HL-60 (cell line): Measurements from ENCODE around the gene COMMD10.

Source experiments
- DNase-seq, 2 experiments: peaks; one replicate each; pipeline ENCODE4 v3.0.0-alpha.2; 2010 to 2020; ENCODE audit warnings: low read depth in 1 of 2, low spot score in 1 of 2
- H3K27ac ChIP-seq: fragments of 250-450 bp; sonication (Bioruptor Pico); replicated peaks from 2 replicates; pipeline ENCODE4 v1.5.1; 2020; ENCODE audit warnings: mild to moderate bottlenecking, moderate library complexity
- H3K27me3 ChIP-seq: fragments of 250-450 bp; sonication (Bioruptor Pico); 2 replicates; pipeline ENCODE4 v1.5.1; 2021; ENCODE audit warnings: mild to moderate bottlenecking, moderate library complexity; ENCODE audit not compliant: insufficient read depth, poor library complexity, severe bottlenecking
- H3K4me3 ChIP-seq: replicated peaks from 2 replicates; pipeline ENCODE4 v1.5.1; 2011; ENCODE audit warnings: mild to moderate bottlenecking, control low read depth, low read length; ENCODE audit not compliant: insufficient read depth
- CTCF ChIP-seq: IDR thresholded peaks from one replicate; pipeline ENCODE4 v1.5.1; 2011; ENCODE audit warnings: low read length, control low read depth, inconsistent platforms; ENCODE audit not compliant: insufficient read depth
- GABPA ChIP-seq: IDR thresholded peaks from 2 replicates; pipeline ENCODE4 v1.6.1; 2012; ENCODE audit warnings: low read depth
- POLR2AphosphoS5 ChIP-seq: IDR thresholded peaks from 2 replicates; pipeline ENCODE4 v1.6.1; 2012; ENCODE audit warnings: low read depth
- REST ChIP-seq: IDR thresholded peaks from 2 replicates; pipeline ENCODE4 v1.6.1; 2012; ENCODE audit warnings: low read depth; ENCODE audit not compliant: insufficient replicate concordance
- SPI1 ChIP-seq: IDR thresholded peaks from 2 replicates; pipeline ENCODE4 v1.6.1; 2012; ENCODE audit warnings: low read depth, mild to moderate bottlenecking, borderline replicate concordance

The COMMD10 gene

DNA sequence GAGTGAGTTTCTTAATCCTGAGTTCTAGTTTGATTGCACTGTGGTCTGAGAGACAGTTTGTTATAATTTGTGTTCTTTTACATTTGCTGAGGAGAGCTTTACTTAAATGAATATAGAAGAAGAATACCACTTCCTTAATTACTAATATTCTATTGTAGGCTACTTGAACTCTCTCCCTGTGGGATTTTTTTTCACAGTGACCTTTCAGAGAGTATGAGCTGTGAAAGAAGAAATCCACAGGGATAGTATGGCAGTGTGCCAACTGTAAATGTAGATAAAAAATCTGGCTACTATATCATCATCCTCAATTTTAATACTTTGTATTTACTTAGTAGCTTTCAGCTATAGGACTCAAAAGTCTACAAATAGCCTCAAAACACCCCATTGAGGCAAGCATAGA lies 67.3 kb downstream of the COMMD10 start:
- TF ChIP-seq REST: no peak
- TF ChIP-seq POLR2AphosphoS5: no peak
- no peak for TF ChIP-seq SPI1
- no peak for TF ChIP-seq CTCF
- TF ChIP-seq GABPA: no peak
- Histone ChIP-seq H3K4me3 (no peak overlapping the region), H3K27ac (no peak overlapping the region), H3K27me3 (no peaks in the 10 kb centered on the region)
- no peak for DNase-seq

DNA sequence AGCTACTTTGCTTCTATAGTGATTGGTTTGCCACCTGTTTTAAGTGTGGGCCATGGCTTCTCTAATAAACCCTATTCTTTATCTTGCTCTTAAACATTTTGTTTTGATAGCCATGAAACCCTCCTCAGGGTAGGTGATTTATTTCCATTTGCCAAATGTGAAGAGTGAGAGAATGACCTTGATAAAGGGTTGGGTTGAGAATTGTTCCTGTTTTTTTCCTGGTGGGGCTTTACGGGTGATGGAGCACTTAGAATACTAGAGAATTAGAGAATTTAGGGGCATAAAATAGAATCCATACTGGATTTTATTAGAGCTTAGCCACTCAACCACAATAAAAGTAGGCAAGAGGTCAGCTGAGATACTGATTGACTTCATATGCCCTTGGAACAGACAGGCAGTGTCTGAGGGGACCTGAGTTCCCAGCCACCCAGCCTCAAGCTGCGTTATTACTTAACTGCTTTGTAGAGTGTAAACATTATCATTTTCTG lies 68.9 kb downstream of the COMMD10 start:
- DNase-seq: no peak
- no peak for TF ChIP-seq CTCF
- no peak for TF ChIP-seq SPI1
- no peak for TF ChIP-seq POLR2AphosphoS5
- no peak for TF ChIP-seq GABPA
- H3K27ac ChIP-seq: no peak overlapping the region
- H3K27me3 ChIP-seq: no peaks in the 10 kb centered on the region
- H3K4me3 ChIP-seq: no peak overlapping the region

GRCh38 chr5:116154252-116154651 lies 69.4 kb downstream of the COMMD10 start:
- no peak for DNase-seq
- TF ChIP-seq POLR2AphosphoS5 (no peak), SPI1 (no peak), REST (no peak), CTCF (no peak), GABPA (no peak)
- H3K27me3 ChIP-seq: no peaks in the 10 kb centered on the region
- H3K4me3 ChIP-seq: no peak overlapping the region
- H3K27ac ChIP-seq: no peak overlapping the region

DNA sequence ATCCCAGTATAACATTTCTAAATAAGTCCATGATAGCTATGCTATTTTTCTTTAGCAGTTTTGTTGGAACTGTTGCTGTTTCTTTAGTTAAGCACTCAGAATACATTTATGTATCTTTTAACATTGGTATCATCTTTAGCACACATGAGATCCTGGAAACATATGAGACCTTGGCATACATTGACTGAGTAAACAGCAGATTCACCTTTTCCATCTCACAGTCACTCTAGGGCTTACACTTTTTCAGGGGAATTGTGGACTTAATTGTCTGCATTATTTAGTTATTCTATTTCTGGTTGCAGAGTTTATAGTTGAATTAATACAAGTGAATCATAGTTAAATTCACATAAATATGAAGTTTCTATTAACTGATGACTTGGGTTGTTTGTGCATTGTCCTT lies 70.1 kb downstream of the COMMD10 start:
- Histone ChIP-seq H3K27ac (no peak overlapping the region), H3K27me3 (no peaks in the 10 kb centered on the region), H3K4me3 (no peak overlapping the region)
- DNase-seq: no peak
- TF ChIP-seq REST (no peak), GABPA (no peak), CTCF (no peak), POLR2AphosphoS5 (no peak), SPI1 (no peak)
